Mesendoderm (in vitro differentiated cells): ENCODE results near the gene DNM3.
"Not testable (repeated sequence)": the region's sequence is repeated elsewhere in the genome, so short reads cannot be mapped to it uniquely, and the experiment has no call there.

Source experiments
- DNase-seq: peaks from one replicate; pipeline ENCODE4 v3.0.0; 2013
- H2AK5ac ChIP-seq: 2 replicates; pipeline ENCODE4 v1.6.1; 2013; ENCODE audit warnings: low read length, inconsistent platforms
- H2BK120ac ChIP-seq: 2 replicates; pipeline ENCODE4 v1.6.1; 2013; ENCODE audit warnings: low read depth, mild to moderate bottlenecking, low read length, moderate library complexity, mixed read lengths
- H2BK15ac ChIP-seq: replicated peaks from 2 replicates; pipeline ENCODE4 v1.6.1; 2013; ENCODE audit warnings: low read depth, mild to moderate bottlenecking, moderate library complexity
- H2BK5ac ChIP-seq: 2 replicates; pipeline ENCODE4 v1.6.1; 2013; ENCODE audit warnings: low read length, inconsistent platforms
- H3K18ac ChIP-seq: 2 replicates; pipeline ENCODE4 v1.6.1; 2013; ENCODE audit warnings: mild to moderate bottlenecking, low read length, mixed read lengths
- H3K23ac ChIP-seq: one replicate; pipeline ENCODE4 v1.6.1; 2013; ENCODE audit warnings: low read length
- H3K27ac ChIP-seq: 2 replicates; pipeline ENCODE4 v1.5.1; 2013; ENCODE audit warnings: low read depth, mild to moderate bottlenecking, inconsistent platforms, low read length, moderate library complexity
- H3K27me3 ChIP-seq: 2 replicates; pipeline ENCODE4 v1.6.1; 2013; ENCODE audit warnings: low read length, control low read depth, mild to moderate bottlenecking, inconsistent platforms; ENCODE audit not compliant: insufficient read depth, poor library complexity
- H3K36me3 ChIP-seq: 2 replicates; pipeline ENCODE4 v1.6.1; 2013; ENCODE audit warnings: low read length, inconsistent platforms; ENCODE audit not compliant: control insufficient read depth, insufficient read depth
- H3K4ac ChIP-seq: one replicate; pipeline ENCODE4 v1.6.1; 2013; ENCODE audit warnings: low read depth, mild to moderate bottlenecking, low read length, moderate library complexity
- H3K4me1 ChIP-seq: 2 replicates; pipeline ENCODE4 v1.6.1; 2013; ENCODE audit warnings: low read depth, low read length, inconsistent platforms; ENCODE audit not compliant: control insufficient read depth
- H3K4me2 ChIP-seq: 2 replicates; pipeline ENCODE4 v1.6.1; 2013; ENCODE audit warnings: low read length
- H3K4me3 ChIP-seq: 2 replicates; pipeline ENCODE4 v1.5.1; 2013; ENCODE audit warnings: mild to moderate bottlenecking, low read length
- H3K56ac ChIP-seq: one replicate; pipeline ENCODE4 v1.6.1; 2013; ENCODE audit warnings: low read length
- H3K79me1 ChIP-seq: 2 replicates; pipeline ENCODE4 v1.6.1; 2013; ENCODE audit warnings: low read length, inconsistent platforms
- H3K79me2 ChIP-seq: 2 replicates; pipeline ENCODE4 v1.6.1; 2013; ENCODE audit warnings: mild to moderate bottlenecking, low read length; ENCODE audit not compliant: control insufficient read depth, insufficient read depth
- H3K9ac ChIP-seq: 2 replicates; pipeline ENCODE4 v1.6.1; 2013; ENCODE audit warnings: low read length, inconsistent platforms
- H4K5ac ChIP-seq: one replicate; pipeline ENCODE4 v1.6.1; 2013; ENCODE audit warnings: low read length
- H4K8ac ChIP-seq: one replicate; pipeline ENCODE4 v1.6.1; 2013; ENCODE audit warnings: low read depth, mild to moderate bottlenecking, control low read depth, low read length, moderate library complexity
- WGBS: extraction: QIAGEN DNeasy Blood & Tissue Kit; methylation state at CpG from one replicate; pipeline ENCODE4 v1.1.7; 2013; ENCODE audit warnings: low lambda C conversion rate, missing lambda C conversion rate; ENCODE audit not compliant: insufficient coverage; ENCODE audit errors: extremely low coverage; 5-methylcytosine and 5-hydroxymethylcytosine counted together

DNM3 gene

GRCh38 chr1:172070055-172070454 lies 228.8 kb downstream of the DNM3 start:
- Histone ChIP-seq H3K36me3 (no peaks in the 10 kb centered on the region), H2BK120ac (no peak overlapping the region), H2BK5ac (no peak overlapping the region), H3K4ac (no peak overlapping the region), H3K9ac (no peak overlapping the region), H2BK15ac (no peak overlapping the region), H3K79me1 (no peaks in the 10 kb centered on the region), H4K8ac (no peak overlapping the region), H2AK5ac (no peak overlapping the region), H3K4me3 (no peak overlapping the region), H3K27ac (no peak overlapping the region), H4K5ac (no peak overlapping the region), H3K4me2 (no peak overlapping the region), H3K79me2 (no peaks in the 10 kb centered on the region), H3K4me1 (no peaks in the 10 kb centered on the region), H3K23ac (no peak overlapping the region), H3K56ac (no peak overlapping the region), H3K18ac (no peak overlapping the region), H3K27me3 (no peaks in the 10 kb centered on the region)
- DNase-seq: no peak

GRCh38 chr1:172071746-172072145 lies 230.4 kb downstream of the DNM3 start:
- no peak overlapping the region for H2BK120ac ChIP-seq
- no peak overlapping the region for H4K8ac ChIP-seq
- no peak overlapping the region for H3K56ac ChIP-seq
- H3K4me3 ChIP-seq: no peak overlapping the region
- no peaks in the 10 kb centered on the region for H3K79me2 ChIP-seq
- H4K5ac ChIP-seq: no peak overlapping the region
- H3K4me2 ChIP-seq: no peak overlapping the region
- no peaks in the 10 kb centered on the region for H3K36me3 ChIP-seq
- no peak overlapping the region for H3K18ac ChIP-seq
- H3K27me3 ChIP-seq: no peaks in the 10 kb centered on the region
- DNase-seq: no peak
- no CpG with 5 or more reads among the region's 2 CpGs for WGBS
- no peak overlapping the region for H3K23ac ChIP-seq
- no peak overlapping the region for H3K9ac ChIP-seq
- H3K79me1 ChIP-seq: no peaks in the 10 kb centered on the region
- H2BK5ac ChIP-seq: no peak overlapping the region
- no peak overlapping the region for H2AK5ac ChIP-seq
- H2BK15ac ChIP-seq: no peak overlapping the region
- H3K4me1 ChIP-seq: no peaks in the 10 kb centered on the region
- no peak overlapping the region for H3K4ac ChIP-seq
- H3K27ac ChIP-seq: no peak overlapping the region

GRCh38 chr1:172079859-172080258 lies 238.6 kb downstream of the DNM3 start:
- H2BK15ac ChIP-seq: not testable (repeated sequence)

GRCh38 chr1:172083191-172083590 lies 241.9 kb downstream of the DNM3 start:
- Histone ChIP-seq H3K9ac (no peak overlapping the region), H3K27ac (no peak overlapping the region), H3K79me1 (no peaks in the 10 kb centered on the region), H3K23ac (no peak overlapping the region), H4K5ac (no peak overlapping the region), H3K27me3 (no peaks in the 10 kb centered on the region), H3K56ac (no peak overlapping the region), H2BK5ac (no peak overlapping the region), H3K18ac (no peak overlapping the region), H2BK120ac (no peak overlapping the region), H3K4ac (no peak overlapping the region), H2AK5ac (no peak overlapping the region), H3K4me3 (no peak overlapping the region), H3K4me2 (no peak overlapping the region), H2BK15ac (no peak overlapping the region), H4K8ac (no peak overlapping the region), H3K4me1 (no peaks in the 10 kb centered on the region), H3K36me3 (no peaks in the 10 kb centered on the region), H3K79me2 (no peaks in the 10 kb centered on the region)
- DNase-seq: no peak
- WGBS: no CpG with 5 or more reads among the region's 1 CpG

More at GRCh38 chr1:172079859-172080258, 238.6 kb downstream of the DNM3 start:
- not testable (repeated sequence) for H3K23ac ChIP-seq, H3K9ac ChIP-seq, H3K4me3 ChIP-seq, H3K27me3 ChIP-seq, H4K5ac ChIP-seq, H2BK5ac ChIP-seq, H3K36me3 ChIP-seq, H4K8ac ChIP-seq, H3K27ac ChIP-seq, H2BK120ac ChIP-seq, H3K4me2 ChIP-seq, H3K56ac ChIP-seq, H3K79me1 ChIP-seq, H2AK5ac ChIP-seq, H3K4ac ChIP-seq, H3K79me2 ChIP-seq, H3K18ac ChIP-seq, DNase-seq, H3K4me1 ChIP-seq
- no CpG with 5 or more reads among the region's 4 CpGs for WGBS

- Histone ChIP-seq H3K36me3 (no peaks in the 10 kb centered on the region), H3K27ac (no peak overlapping the region)
Observed at GRCh38 chr1:172084876-172085275, 243.6 kb downstream of the DNM3 start.

GRCh38 chr1:172085317-172085716 lies 244.0 kb downstream of the DNM3 start:
- no peaks in the 10 kb centered on the region for H3K4me1 ChIP-seq
- H3K23ac ChIP-seq: no peak overlapping the region
- H3K4me2 ChIP-seq: no peak overlapping the region
- no peak overlapping the region for H3K56ac ChIP-seq
- H3K18ac ChIP-seq: no peak overlapping the region
- no peaks in the 10 kb centered on the region for H3K36me3 ChIP-seq
- H4K5ac ChIP-seq: no peak overlapping the region
- H2BK5ac ChIP-seq: no peak overlapping the region
- no peaks in the 10 kb centered on the region for H3K79me1 ChIP-seq
- no peaks in the 10 kb centered on the region for H3K79me2 ChIP-seq
- H3K4ac ChIP-seq: no peak overlapping the region
- no peak overlapping the region for H2BK15ac ChIP-seq
- no peak overlapping the region for H4K8ac ChIP-seq
- no peak overlapping the region for H3K4me3 ChIP-seq
- WGBS: no CpG with 5 or more reads among the region's 3 CpGs
- no peak overlapping the region for H2AK5ac ChIP-seq
- no peak overlapping the region for H3K9ac ChIP-seq
- H3K27ac ChIP-seq: no peak overlapping the region
- H3K27me3 ChIP-seq: no peaks in the 10 kb centered on the region
- H2BK120ac ChIP-seq: no peak overlapping the region
- DNase-seq: no peak

More at GRCh38 chr1:172084876-172085275, 243.6 kb downstream of the DNM3 start:
- no peaks in the 10 kb centered on the region for H3K27me3 ChIP-seq
- no CpG with 5 or more reads among the region's 2 CpGs for WGBS
- H3K18ac ChIP-seq: no peak overlapping the region
- H3K79me2 ChIP-seq: no peaks in the 10 kb centered on the region
- H3K4me1 ChIP-seq: no peaks in the 10 kb centered on the region
- H3K23ac ChIP-seq: no peak overlapping the region
- H3K9ac ChIP-seq: no peak overlapping the region
- no peak overlapping the region for H3K4me2 ChIP-seq
- H2BK120ac ChIP-seq: no peak overlapping the region
- no peak overlapping the region for H3K4ac ChIP-seq
- no peak overlapping the region for H4K8ac ChIP-seq
- no peak overlapping the region for H3K4me3 ChIP-seq
- H2AK5ac ChIP-seq: no peak overlapping the region
- H2BK5ac ChIP-seq: no peak overlapping the region
- DNase-seq: no peak
- H3K79me1 ChIP-seq: no peaks in the 10 kb centered on the region
- no peak overlapping the region for H4K5ac ChIP-seq
- no peak overlapping the region for H2BK15ac ChIP-seq
- H3K56ac ChIP-seq: no peak overlapping the region
